GM21515 (cell line): Measurements from ENCODE around the gene SEC24B.

Experiments
- ATAC-seq: cut with Tn5 transposase; IDR thresholded peaks from one replicate; pipeline ENCODE4 v1.9.1; 2021; ENCODE audit not compliant: unreplicated experiment

The SEC24B gene

GRCh38 chr4:109433205-109434006, at the start of gene SEC24B:
Gene SEC24B, plus strand, starts transcription at chr4:109433815. Its CDS starts 55 bp downstream, at chr4:109433870.
- ATAC-seq: peak; percentile 91

GRCh38 chr4:109383823-109384222, 49.8 kb upstream of the SEC24B start:
- ATAC-seq: no peak

- ATAC-seq: no peak
Measured at GRCh38 chr4:109385260-109385659, 48.4 kb upstream of the SEC24B start.

GRCh38 chr4:109389369-109390114, 44.1 kb upstream of the SEC24B start:
- ATAC-seq: peak; percentile 80

DNA sequence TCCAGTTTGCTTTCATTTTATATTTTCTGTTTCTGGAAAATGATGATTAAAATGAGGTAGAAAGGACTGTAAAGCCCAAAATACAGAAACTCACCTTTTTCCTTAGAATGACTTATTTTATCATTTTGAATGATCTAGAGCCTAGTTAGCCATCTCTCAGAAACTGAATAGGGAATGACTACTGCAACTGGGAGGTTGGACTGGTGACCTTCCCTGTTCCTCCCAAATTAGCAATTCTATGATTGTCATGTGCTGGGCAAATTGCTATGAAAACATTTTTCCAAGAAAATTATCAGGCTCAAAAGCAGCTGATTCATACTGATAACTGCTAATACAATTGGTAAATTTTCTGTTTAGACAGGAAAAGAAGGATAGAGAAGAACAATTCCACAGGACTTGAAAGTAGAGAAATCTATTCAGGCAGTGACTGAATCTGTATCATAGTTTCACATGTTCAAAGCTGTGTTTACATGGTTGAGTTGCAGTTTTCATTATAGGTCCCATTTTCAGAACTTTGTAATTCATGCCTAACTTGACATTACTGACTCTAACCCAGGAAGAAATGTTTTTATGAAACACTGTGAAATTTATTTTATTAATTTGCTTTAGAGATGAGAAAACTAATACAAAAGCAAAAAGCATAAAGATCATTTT, 43.4 kb upstream of the SEC24B start:
- peak; percentile 55 for ATAC-seq

DNA sequence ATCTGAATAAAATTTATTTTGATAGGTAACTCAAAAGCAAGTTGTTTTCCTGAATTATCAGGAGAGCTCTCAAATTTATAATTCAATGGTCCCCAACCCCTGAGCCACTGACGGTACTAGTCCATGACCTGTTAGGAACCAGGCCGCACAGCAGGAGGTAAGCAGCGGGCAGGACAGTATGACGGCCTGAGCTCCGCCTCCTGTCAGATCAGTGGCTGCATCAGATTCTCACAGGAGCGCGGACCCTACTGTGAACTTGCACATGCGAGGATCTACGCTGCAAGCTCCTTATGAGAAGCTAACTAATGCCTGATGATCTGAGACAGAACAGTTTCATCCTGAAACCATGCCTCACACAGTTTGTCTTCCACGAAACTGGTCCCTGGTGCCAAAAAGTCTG, 37.9 kb upstream of the SEC24B start:
- no peak for ATAC-seq

DNA sequence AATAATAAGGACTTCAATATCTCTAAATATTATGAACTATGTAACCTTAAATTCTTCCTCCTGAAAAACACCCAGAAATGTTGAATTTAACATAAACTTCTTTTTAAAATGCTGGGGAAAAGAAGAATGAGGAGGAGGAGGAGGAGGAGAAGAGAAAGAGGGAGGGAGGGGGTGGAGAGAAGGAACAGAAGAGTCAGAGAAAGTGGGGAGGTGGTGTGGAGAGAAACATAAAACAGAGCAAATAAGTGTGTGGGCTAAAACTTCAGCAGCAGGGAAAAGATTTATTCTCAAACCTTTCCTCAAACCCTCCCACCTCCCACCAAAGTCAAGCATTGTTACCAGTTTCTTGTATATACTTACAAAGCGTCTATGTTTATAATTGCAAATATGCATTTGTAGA, 34.7 kb upstream of the SEC24B start:
- no peak for ATAC-seq

DNA sequence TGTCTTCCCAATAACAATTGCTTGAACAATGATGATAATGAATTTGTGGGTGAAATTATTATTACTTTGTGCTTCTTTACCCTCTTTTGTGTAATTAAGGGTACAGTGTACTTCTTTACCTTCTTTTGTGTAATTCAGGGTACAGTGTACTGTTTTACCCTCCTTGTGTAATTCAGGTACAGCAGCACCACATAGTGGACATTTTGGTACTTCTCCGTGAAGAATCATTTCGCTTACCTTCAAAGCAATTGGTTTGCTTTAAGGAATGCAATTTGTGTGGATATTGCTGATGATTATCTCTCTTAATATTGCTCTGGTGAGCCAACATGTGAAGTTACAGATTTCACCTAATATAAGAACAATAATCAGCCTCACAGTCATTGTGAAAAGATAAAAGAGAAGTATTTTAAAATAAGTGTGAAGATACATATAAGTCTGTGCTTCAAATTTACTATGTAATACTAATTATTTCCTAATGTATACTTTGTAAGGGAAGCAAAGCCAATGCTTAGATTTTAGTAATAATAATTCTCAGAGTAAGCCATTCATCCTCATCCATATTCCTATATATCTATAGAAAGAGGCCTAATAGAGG, 27.2 kb upstream of the SEC24B start:
- ATAC-seq: peak; percentile 91

GRCh38 chr4:109407027-109407737, 26.4 kb upstream of the SEC24B start:
- no peak for ATAC-seq

GRCh38 chr4:109408711-109409110, 24.9 kb upstream of the SEC24B start:
- ATAC-seq: no peak

DNA sequence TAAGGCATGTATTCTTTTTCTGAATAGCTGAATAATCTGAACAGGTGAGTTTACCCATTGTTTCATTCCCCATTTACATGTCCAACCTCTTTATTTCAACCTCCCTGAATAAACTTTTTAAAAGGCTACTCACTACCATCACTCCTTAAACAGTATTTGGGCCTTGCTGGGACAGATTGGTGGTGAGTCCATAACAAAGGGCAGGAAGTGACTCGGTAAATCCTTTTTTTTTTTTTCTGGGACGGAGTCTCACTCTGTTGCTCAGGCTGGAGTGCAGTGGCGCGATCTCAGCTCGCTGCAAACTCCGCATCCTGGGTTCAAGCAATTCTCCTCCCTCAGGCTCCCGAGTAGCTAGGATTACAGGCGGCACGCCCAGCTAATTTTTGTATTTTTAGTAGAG, 23.4 kb upstream of the SEC24B start:
- ATAC-seq: no peak

- no peak for ATAC-seq
Measured at GRCh38 chr4:109410776-109411175, 22.8 kb upstream of the SEC24B start.

DNA sequence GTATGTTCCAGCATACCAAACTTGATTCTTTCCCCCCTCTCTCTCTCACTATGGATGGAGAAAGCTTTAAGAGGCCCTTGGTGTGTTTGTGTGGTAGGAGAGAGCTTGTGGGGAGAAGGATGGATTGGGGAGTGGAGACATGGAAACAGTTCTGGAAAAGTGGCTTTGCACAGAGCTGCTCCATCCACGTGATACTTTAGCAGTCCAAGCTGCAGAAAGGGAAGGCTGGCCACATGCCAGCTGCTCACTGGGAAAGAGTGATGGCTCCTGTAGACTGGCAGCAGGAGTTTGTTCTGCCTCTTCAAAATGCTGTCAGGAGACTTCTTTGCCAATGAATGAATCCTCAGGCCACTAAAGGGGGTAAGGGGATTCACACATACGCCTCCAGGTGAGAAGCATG, 21.7 kb upstream of the SEC24B start:
- no peak for ATAC-seq

GRCh38 chr4:109412776-109413175, 20.8 kb upstream of the SEC24B start:
- no peak for ATAC-seq

- ATAC-seq: no peak
Measured at GRCh38 chr4:109414938-109415337, 18.7 kb upstream of the SEC24B start.

DNA sequence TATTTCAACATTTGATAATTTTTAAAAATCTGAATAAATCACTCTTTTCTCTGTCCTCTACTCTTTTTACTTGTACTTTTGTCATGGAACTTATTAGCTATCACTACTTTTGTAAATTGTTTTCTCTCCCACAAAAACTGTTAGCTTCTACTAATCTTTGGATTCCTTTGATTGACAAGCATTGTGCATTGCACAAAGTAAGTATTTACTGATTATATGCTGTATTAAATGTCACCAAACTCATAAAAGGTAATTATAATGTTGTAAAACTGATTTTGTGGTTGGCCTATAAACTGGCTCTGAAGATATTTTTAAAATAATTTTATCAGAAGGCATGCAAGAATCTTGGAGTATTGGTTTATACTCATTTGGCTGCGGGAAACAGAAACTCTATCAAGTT, 15.0 kb upstream of the SEC24B start:
- no peak for ATAC-seq

DNA sequence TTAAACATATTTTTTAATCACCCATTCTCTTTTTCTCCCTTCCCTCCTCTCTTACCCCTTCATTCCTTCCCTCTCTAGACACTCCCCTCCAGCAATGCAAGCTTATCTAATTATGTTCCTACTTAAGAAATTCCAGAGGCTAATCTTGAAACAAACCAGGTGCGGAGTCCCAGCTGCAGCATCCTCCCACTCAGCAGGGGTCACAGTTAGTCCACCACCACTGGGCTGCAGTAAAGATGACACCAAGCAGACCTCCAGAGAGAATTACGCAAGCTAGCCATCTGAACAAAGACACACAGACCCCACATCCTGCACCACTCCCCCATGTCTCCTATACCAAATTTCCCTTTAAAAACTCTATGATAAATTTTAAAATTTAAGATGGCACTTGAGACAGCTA, 13.9 kb upstream of the SEC24B start:
- ATAC-seq: no peak

- no peak for ATAC-seq
Measured at GRCh38 chr4:109424093-109424841, 9.3 kb upstream of the SEC24B start.

DNA sequence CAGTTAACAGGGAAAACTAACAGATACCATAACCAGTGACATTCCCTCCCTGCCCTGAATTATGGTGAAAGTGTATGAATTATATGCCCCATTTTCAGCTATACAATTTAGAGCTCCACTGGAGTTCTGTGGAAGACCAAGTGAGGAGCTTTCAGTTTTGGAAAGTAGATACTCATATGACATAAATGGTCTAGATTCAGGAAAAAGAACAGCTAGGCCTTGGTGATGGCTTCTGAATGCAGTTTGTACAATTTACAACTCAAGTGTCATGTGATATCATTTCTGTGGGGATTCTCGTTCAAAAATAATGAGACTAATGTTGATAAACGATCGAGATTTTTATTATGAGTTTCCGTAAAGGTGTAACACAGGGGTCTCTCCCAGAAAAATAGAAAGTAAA, 8.2 kb upstream of the SEC24B start:
- no peak for ATAC-seq

GRCh38 chr4:109429545-109429944, 4.1 kb upstream of the SEC24B start:
- no peak for ATAC-seq
